Activated T-helper 1 cell treated with Interleukin-2 at 50 U/mL for 16 hours (primary cell): ENCODE data around the gene SNX7.

Experiments
- DNase-seq: peaks from one replicate; pipeline ENCODE4 v3.0.0-alpha.2; 2020; ENCODE audit warnings: low read depth

The SNX7 gene

GRCh38 chr1:98697781-98698180 is 36.3 kb downstream of the SNX7 start:
- DNase-seq, result no peak

- no peak for DNase-seq
These were observed 37.1 kb downstream of the SNX7 start for GRCh38 chr1:98698625-98699024.

GRCh38 chr1:98700228-98700627 is 38.7 kb downstream of the SNX7 start:
- DNase-seq, result no peak

- DNase-seq, result no peak
These were observed 41.5 kb downstream of the SNX7 start for GRCh38 chr1:98702976-98703375.

- DNase-seq, result no peak
These were observed 43.0 kb downstream of the SNX7 start for GRCh38 chr1:98704474-98704873.

GRCh38 chr1:98704971-98705370 is 43.5 kb downstream of the SNX7 start:
- DNase-seq, result no peak

- no peak for DNase-seq
These were observed 44.1 kb downstream of the SNX7 start for GRCh38 chr1:98705591-98705990.

GRCh38 chr1:98706173-98706843 is 44.8 kb downstream of the SNX7 start:
- DNase-seq, result no peak

- no peak for DNase-seq
These were observed 46.0 kb downstream of the SNX7 start for GRCh38 chr1:98707556-98707955.

- no peak for DNase-seq
These were observed 48.4 kb downstream of the SNX7 start for GRCh38 chr1:98709906-98710305.

- DNase-seq, result no peak
These were observed 62.1 kb downstream of the SNX7 start for GRCh38 chr1:98723574-98723973.

GRCh38 chr1:98732985-98733781 is 71.7 kb downstream of the SNX7 start:
- no peak for DNase-seq

GRCh38 chr1:98733782-98734112 is 72.2 kb downstream of the SNX7 start:
- DNase-seq, result no peak

- DNase-seq, result no peak
These were observed 74.2 kb downstream of the SNX7 start for GRCh38 chr1:98735756-98736155.

- DNase-seq, result no peak
These were observed 76.3 kb downstream of the SNX7 start for GRCh38 chr1:98737835-98738234.

- no peak for DNase-seq
These were observed 78.2 kb downstream of the SNX7 start for GRCh38 chr1:98739762-98740161.

- DNase-seq, result no peak
These were observed 79.6 kb downstream of the SNX7 start for GRCh38 chr1:98741164-98741563.

- DNase-seq, result no peak
These were observed 87.7 kb downstream of the SNX7 start for GRCh38 chr1:98749152-98749756.

GRCh38 chr1:98754176-98754575 is 92.7 kb downstream of the SNX7 start:
- no peak for DNase-seq

GRCh38 chr1:98761219-98761865 is 99.8 kb downstream of the SNX7 start:
- DNase-seq, result no peak

GRCh38 chr1:98763488-98764150 is 102.1 kb downstream of the SNX7 start:
- no peak for DNase-seq

GRCh38 chr1:98764485-98764884 is 103.0 kb downstream of the SNX7 start:
- no peak for DNase-seq
